Endothelial cell (in vitro differentiated cells): Measurements from ENCODE around the gene SPATA31E1. TPM values are rescaled to one million over a fixed set of nuclear protein-coding genes. Genes with fewer than 3 reads are reported as not detected.
"Not testable (repeated sequence)": the region's sequence is repeated elsewhere in the genome, so short reads cannot be mapped to it uniquely, and the experiment has no call there.

ENCODE experiments used
- DNase-seq: peaks from one replicate; pipeline ENCODE4 v3.0.0; 2021; ENCODE audit warnings: low spot score
- H3K27ac Mint-ChIP-seq: one replicate; pipeline ENCODE4 v1.8.0; 2021; ENCODE audit warnings: mixed read lengths, inconsistent platforms; ENCODE audit not compliant: unreplicated experiment
- H3K27me3 Mint-ChIP-seq: one replicate; pipeline ENCODE4 v1.8.0; 2021; ENCODE audit warnings: mild to moderate bottlenecking, moderate library complexity, mixed read lengths, inconsistent platforms; ENCODE audit not compliant: unreplicated experiment
- H3K36me3 Mint-ChIP-seq: one replicate; pipeline ENCODE4 v1.8.0; 2021; ENCODE audit warnings: mild to moderate bottlenecking, low read depth, mixed read lengths, inconsistent platforms; ENCODE audit not compliant: unreplicated experiment
- H3K4me1 Mint-ChIP-seq: one replicate; pipeline ENCODE4 v1.8.0; 2021; ENCODE audit warnings: mild to moderate bottlenecking, mixed read lengths, inconsistent platforms; ENCODE audit not compliant: unreplicated experiment
- H3K4me3 Mint-ChIP-seq: one replicate; pipeline ENCODE4 v1.8.0; 2021; ENCODE audit warnings: mild to moderate bottlenecking, mixed read lengths, inconsistent platforms; ENCODE audit not compliant: unreplicated experiment
- H3K9me3 Mint-ChIP-seq: one replicate; pipeline ENCODE4 v1.8.0; 2021; ENCODE audit warnings: mixed read lengths, inconsistent platforms; ENCODE audit not compliant: unreplicated experiment
- total RNA-seq: library from RNA; stranded (reverse); fragmentation: NEBNext Ultra II Directional; extraction: Animal tissue kit (Norgen Biotek cat#: 25700); gene quantifications from one replicate; pipeline ENCODE4 v1.2.1, GENCODE V29; 2021; ENCODE audit not compliant: unreplicated experiment
- TF ChIP-seq, protein P1 (sequence below): fragments of 200-600 bp; sonication (generic); IDR thresholded peaks from one replicate; pipeline ENCODE4 v1.5.0; 2021; ENCODE audit warnings: antibody characterized with exemption; ENCODE audit not compliant: unreplicated experiment

The SPATA31E1 gene
- total RNA-seq, 1 donor from 2014 or later = 0.05 TPM

DNA sequence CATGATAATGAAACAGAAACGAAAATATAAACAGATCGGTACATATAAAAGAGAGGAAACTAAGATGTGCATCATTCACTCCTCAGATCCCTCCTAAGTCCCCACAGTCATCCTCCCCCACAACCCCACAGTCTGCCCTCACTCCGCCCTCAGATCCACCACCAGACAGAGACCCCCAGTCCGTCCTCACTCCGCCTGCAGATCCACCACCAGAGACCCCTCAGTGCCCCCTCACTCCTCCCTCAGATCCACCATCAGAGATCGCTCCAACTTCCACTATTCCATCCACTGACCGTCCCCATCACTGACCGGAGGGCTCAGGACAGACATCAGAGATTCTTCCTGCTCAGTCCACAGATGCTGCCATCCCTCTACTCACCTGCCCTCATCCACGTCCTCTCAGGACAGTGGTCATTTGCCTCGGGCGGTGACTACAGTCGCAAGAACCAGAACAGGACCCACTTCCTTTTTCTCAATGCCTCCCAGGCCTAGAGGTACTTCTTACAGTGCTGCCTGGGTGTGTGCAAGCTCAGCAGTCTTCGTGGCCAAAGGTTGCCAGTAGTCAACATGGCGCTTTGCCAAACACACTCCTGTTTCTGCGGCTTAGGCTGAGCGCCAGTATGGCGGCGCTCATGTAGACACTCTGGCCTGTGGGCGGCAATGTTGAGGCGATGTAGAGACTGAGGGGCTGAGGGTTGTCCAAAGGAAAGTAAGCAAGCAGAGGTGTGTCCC, 26.8 kb downstream of the SPATA31E1 start:
- Mint-ChIP-seq H3K36me3 (no peaks in the 10 kb centered on the region), H3K27me3 (no peaks in the 10 kb centered on the region), H3K4me3 (no peak overlapping the region), H3K27ac (no peak overlapping the region), H3K4me1 (no peaks in the 10 kb centered on the region), H3K9me3 (no peaks in the 10 kb centered on the region)
- no peak for DNase-seq
- TF ChIP-seq, protein P1, sequence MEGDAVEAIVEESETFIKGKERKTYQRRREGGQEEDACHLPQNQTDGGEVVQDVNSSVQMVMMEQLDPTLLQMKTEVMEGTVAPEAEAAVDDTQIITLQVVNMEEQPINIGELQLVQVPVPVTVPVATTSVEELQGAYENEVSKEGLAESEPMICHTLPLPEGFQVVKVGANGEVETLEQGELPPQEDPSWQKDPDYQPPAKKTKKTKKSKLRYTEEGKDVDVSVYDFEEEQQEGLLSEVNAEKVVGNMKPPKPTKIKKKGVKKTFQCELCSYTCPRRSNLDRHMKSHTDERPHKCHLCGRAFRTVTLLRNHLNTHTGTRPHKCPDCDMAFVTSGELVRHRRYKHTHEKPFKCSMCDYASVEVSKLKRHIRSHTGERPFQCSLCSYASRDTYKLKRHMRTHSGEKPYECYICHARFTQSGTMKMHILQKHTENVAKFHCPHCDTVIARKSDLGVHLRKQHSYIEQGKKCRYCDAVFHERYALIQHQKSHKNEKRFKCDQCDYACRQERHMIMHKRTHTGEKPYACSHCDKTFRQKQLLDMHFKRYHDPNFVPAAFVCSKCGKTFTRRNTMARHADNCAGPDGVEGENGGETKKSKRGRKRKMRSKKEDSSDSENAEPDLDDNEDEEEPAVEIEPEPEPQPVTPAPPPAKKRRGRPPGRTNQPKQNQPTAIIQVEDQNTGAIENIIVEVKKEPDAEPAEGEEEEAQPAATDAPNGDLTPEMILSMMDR = no peak

DNA sequence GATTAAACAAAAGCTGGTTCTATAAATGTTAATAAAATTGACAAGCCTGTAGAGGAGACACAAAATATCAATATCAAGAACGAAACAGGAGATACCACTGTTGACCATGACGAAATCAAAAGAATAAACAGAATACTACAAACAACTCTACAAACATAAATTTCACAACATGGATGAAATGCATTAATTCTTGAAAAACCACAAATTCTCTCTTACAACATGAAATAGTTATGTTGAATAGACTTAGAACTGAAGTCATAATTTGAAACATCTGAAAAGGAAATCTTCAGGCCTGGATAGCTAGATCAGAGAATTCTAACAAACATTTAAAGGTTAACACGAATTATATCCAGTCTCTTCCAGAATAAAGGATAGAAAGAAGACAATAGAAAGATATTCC, 28.1 kb downstream of the SPATA31E1 start:
- H3K4me1 Mint-ChIP-seq = no peaks in the 10 kb centered on the region

DNA sequence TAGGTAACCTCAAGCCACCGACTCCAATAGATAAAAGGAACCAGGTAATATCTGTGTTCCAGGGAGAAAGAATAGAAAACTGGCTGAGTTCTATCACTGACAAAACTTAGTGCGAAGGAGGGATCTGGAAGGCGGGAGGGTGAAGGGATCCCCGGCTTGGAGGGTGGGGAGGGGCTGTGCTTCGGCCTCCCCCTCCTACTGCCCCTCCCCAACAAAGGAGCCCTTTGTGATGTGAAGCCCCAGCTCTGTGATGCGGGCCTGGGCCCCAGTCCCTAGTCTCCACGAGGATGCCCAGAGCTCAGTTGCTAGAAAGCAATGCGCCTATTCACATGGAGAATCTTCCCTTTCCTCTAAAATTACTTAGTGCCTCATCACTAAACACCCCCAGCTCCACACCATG, 35.0 kb downstream of the SPATA31E1 start, which contains the start of gene SPATA31C1:
Gene SPATA31C1, plus strand, starts transcription at position 301 of the 400 bp plus-strand sequence.
- not testable (repeated sequence) for H3K9me3 Mint-ChIP-seq, H3K27me3 Mint-ChIP-seq, DNase-seq, H3K4me1 Mint-ChIP-seq, H3K36me3 Mint-ChIP-seq, H3K27ac Mint-ChIP-seq, H3K4me3 Mint-ChIP-seq

More for the DNA sequence above, 28.1 kb downstream of the SPATA31E1 start:
- no peak for DNase-seq
- Mint-ChIP-seq H3K4me3 (no peak overlapping the region), H3K27me3 (no peaks in the 10 kb centered on the region), H3K27ac (no peak overlapping the region), H3K9me3 (no peaks in the 10 kb centered on the region), H3K36me3 (no peaks in the 10 kb centered on the region)
- TF ChIP-seq, protein P1 = no peak

DNA sequence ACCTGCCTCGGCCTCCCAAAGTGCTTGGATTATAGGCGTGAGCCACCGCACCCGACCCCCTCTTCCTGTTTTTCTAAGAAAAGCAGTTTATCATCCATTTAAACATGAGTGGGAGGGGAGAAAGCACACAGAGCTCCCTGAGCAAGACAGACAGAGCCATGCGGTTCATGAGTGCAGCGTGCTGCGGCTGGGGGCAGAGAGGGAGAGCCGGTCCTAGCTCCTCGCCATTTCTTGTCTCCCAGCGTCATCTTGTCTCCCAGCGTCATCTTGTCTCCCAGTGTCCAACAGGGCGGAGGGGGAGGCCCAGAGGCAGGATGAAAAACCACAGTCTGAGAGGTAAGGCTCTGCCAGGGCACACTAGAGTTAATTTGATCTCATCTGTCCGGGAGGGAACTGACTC, 36.3 kb downstream of the SPATA31E1 start:
- not testable (repeated sequence) for H3K36me3 Mint-ChIP-seq, H3K27me3 Mint-ChIP-seq, H3K4me1 Mint-ChIP-seq, DNase-seq, H3K4me3 Mint-ChIP-seq, H3K9me3 Mint-ChIP-seq, H3K27ac Mint-ChIP-seq

DNA sequence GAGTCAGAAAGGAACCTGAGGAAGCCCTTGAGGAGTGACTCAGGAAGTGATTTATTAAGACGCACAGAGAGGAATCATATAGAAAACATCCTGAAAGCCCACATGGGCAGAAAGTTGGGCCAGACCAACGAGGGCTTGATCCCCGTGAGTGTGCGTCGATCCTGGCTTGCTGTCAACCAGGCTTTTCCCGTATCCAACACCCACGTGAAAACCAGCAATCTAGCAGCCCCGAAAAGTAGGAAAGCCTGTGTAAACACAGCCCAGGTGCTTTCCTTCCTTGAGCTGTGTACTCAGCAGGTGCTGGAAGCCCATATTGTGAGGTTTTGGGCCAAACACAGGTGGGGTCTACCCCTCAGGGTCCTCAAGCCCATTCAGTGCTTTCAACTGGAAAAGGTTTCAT, 38.9 kb downstream of the SPATA31E1 start:
- not testable (repeated sequence) for H3K27me3 Mint-ChIP-seq, H3K4me3 Mint-ChIP-seq, H3K36me3 Mint-ChIP-seq, H3K27ac Mint-ChIP-seq, H3K9me3 Mint-ChIP-seq, DNase-seq, H3K4me1 Mint-ChIP-seq

DNA sequence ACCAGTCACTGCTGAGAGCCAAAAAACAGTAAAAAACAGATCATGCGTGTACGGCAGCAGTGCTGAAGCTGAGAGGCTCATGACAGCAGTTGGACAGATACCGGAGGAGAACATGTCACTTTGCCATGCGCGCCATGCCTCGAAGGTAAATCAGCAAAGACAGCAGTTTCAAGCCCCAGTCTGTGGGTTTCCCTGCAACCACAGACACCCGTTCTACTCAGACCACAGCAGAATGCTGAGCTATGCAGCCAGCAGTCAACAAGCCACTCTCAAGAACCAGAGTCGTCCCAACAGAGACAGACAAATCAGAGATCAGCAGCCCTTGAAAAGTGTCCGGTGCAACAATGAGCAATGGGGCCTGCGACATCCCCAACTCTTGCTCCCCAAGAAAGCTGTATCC, 40.3 kb downstream of the SPATA31E1 start:
- not testable (repeated sequence) for H3K27me3 Mint-ChIP-seq, H3K4me1 Mint-ChIP-seq, H3K27ac Mint-ChIP-seq, H3K9me3 Mint-ChIP-seq, H3K4me3 Mint-ChIP-seq, DNase-seq, H3K36me3 Mint-ChIP-seq

DNA sequence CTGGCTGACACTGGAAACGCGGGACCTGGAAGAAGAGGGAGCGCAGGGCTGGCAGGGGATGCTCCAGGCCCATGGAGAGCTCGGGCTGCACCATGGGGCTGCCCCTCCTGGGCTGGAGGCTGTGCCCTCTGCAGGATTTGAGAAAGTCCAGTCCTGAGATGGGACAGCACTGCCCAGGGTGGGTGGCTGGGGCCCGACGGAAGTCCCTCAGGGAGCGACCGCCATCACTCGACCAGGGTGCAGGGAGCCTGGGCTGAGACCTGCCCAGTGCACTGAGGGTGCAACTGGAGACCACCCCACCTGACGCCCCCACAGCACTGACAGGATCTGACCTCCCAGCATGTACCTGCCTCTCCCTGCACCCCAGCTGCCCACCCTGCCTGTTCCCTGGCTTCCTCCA, 42.2 kb downstream of the SPATA31E1 start:
- H3K27ac Mint-ChIP-seq, H3K9me3 Mint-ChIP-seq, H3K27me3 Mint-ChIP-seq, H3K36me3 Mint-ChIP-seq, H3K4me1 Mint-ChIP-seq, H3K4me3 Mint-ChIP-seq, DNase-seq: not testable (repeated sequence)

DNA sequence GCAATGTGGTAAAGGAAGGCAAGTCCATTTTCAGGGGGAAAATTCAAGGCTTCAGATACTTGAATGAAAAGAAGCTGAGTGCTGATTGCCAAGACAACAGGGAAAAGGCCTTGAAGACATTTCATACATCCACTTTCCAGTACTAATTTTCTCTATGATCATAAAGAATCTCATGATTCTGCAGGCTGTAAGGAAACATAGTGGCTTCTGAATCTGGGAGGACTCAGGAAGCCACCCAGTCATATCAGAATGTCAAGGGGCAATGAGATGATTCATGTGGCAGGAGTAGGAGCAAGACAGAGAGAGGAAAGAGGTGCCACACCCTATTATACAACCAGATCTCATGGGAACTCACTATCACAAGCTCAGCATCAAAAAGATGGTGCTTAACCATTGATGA, 46.5 kb downstream of the SPATA31E1 start:
- H3K4me3 Mint-ChIP-seq, H3K27me3 Mint-ChIP-seq, H3K9me3 Mint-ChIP-seq, DNase-seq, H3K27ac Mint-ChIP-seq, H3K4me1 Mint-ChIP-seq, H3K36me3 Mint-ChIP-seq: not testable (repeated sequence)

DNA sequence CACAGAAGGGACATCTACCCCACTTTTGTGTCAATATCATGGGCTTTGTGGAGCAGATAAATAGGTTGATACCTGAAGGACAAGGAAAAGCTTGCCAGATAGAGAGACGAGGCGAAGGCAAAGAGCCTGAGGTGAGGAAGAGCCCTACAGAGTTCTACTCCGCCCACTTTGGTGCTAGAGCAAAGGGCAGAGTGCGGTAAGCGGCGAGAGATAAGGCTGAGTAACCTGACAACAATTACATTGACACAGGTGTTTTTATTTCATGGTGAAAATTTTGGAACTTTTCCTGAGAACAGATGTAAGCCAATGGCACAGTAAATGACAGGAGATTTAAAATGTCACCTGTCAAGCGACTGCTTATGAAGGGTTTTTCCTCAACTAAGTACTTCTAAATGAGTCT, 51.8 kb downstream of the SPATA31E1 start:
- not testable (repeated sequence) for H3K36me3 Mint-ChIP-seq, DNase-seq, H3K4me3 Mint-ChIP-seq, H3K9me3 Mint-ChIP-seq, H3K4me1 Mint-ChIP-seq, H3K27me3 Mint-ChIP-seq, H3K27ac Mint-ChIP-seq

DNA sequence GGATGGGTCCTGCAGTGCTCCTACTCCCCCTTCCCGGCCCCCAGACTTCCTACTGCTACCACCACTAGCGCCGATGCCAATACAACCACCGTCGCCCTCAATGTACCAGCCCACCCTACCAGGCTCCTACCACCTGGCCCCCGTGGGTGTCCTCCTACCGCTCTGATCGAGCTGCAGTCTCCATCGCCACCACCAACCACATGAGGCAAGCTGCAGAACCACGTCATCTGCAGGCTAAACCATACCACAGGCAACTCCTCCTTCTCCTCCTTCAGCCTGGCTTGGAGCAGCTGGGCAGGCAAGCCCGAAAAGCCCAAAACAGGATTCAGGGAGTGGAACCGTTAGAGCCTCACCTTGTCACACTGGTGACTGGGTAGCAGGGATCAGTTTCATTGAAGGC, 54.7 kb downstream of the SPATA31E1 start:
- not testable (repeated sequence) for H3K27me3 Mint-ChIP-seq, H3K4me3 Mint-ChIP-seq, H3K27ac Mint-ChIP-seq, DNase-seq, H3K9me3 Mint-ChIP-seq, H3K4me1 Mint-ChIP-seq, H3K36me3 Mint-ChIP-seq

DNA sequence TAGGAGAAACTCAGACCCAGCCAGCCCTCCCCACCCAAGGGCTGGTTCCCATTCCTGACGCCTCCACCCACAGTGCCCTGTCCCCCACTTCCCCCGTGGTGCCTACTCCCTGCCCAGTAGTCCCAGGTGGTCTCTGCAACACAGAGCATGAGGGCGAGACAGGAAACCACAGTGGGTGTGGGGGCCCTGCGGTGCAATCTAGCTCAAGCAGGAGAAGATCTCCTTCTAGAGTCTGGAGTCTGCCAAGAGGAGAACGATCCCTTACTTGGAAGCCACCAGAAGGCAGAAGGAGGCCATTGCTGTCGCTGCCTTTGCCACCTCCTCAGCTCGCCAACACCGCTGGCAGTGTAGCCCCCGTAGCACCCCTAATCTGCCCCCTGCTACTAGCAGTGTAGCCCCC, 55.2 kb downstream of the SPATA31E1 start:
- H3K27ac Mint-ChIP-seq = not testable (repeated sequence)

More for the DNA sequence above, 55.2 kb downstream of the SPATA31E1 start:
- H3K36me3 Mint-ChIP-seq, H3K4me3 Mint-ChIP-seq, H3K27me3 Mint-ChIP-seq, H3K9me3 Mint-ChIP-seq, H3K4me1 Mint-ChIP-seq, DNase-seq: not testable (repeated sequence)
